ENCODE data around the gene CNOT6.

DNA sequence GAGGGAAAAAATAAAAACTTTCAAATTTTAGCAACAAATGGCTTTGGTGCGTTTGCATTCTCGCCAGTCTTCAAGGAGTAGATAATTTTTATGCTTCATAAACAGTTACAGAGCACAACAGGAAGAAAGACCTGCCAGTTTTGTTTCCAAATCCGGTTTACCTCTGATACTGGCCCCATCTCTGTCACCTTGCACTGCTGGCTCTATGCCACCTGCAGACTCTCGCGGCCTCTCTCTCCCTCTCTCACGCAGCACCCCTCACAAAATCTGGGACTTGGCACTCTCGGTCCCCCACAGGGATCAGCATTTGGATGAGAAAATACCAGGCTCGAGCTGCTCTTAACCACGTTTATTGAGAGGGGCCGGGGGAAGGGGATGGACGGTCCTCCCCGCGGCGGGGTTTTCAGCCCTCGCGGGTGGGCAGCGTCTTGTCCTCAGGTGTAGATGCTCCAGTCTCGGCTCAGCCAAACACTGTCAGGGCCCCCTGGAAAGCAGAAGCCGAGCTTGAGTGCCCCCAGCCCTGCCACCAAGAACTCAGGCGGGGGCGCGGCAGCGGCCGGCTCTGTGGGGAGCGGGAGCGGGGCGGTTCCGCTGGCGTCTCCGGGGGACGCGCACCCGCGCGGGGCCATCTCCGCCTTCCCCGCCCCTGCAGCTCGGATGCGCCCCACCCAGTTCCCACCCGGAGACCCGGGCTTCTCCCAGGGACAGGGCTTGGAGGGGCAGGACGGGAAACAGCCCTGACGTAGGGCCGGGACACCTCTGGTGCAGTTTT lies 95.8 kb downstream of the CNOT6 start:
- TF ChIP-seq, protein P1, sequence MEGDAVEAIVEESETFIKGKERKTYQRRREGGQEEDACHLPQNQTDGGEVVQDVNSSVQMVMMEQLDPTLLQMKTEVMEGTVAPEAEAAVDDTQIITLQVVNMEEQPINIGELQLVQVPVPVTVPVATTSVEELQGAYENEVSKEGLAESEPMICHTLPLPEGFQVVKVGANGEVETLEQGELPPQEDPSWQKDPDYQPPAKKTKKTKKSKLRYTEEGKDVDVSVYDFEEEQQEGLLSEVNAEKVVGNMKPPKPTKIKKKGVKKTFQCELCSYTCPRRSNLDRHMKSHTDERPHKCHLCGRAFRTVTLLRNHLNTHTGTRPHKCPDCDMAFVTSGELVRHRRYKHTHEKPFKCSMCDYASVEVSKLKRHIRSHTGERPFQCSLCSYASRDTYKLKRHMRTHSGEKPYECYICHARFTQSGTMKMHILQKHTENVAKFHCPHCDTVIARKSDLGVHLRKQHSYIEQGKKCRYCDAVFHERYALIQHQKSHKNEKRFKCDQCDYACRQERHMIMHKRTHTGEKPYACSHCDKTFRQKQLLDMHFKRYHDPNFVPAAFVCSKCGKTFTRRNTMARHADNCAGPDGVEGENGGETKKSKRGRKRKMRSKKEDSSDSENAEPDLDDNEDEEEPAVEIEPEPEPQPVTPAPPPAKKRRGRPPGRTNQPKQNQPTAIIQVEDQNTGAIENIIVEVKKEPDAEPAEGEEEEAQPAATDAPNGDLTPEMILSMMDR (IDR thresholded peaks at IDR 0.05), result no peak
- no peak for TF ChIP-seq POLR2A (IDR thresholded peaks at IDR 0.05)
